H1 (cell line): ENCODE results near the gene NRROS. TPM values are rescaled to one million over a fixed set of nuclear protein-coding genes. Genes with fewer than 3 reads are reported as not detected.
A peak's percentile ranks its signal among the peaks of the same experiment; 100 is the strongest.

Source experiments
- CTCF ChIA-PET: fragments of 300-600 bp; sonication (Branson Sonifier 250); formaldehyde crosslinking; loops from one replicate; lab custom pipeline; 2021; ENCODE audit not compliant: partially characterized antibody; lab: Charles Lee
- POLR2A ChIA-PET: fragments of 300-600 bp; sonication (Branson Sonifier 250); formaldehyde crosslinking; loops from one replicate; lab custom pipeline; 2021; ENCODE audit warnings: inconsistent platforms; ENCODE audit not compliant: partially characterized antibody; lab: Charles Lee
- DNase-seq, 2 experiments: peaks; one replicate each; pipeline versions ENCODE4 v3.0.0 to v3.0.0-alpha.2; 2010 to 2022; ENCODE audit warnings: low spot score in 2 of 2, low read depth in 1 of 2, mixed read lengths in 1 of 2
- FAIRE-seq: peaks from 2 replicates; lab custom pipeline; 2011; peaks lifted over from hg19 to GRCh38; lab: Jason Lieb, UNC
- H2AFZ ChIP-seq: 2 replicates; pipeline ENCODE4 v1.8.1; 2012; ENCODE audit warnings: low read length, inconsistent platforms
- H2AK5ac ChIP-seq: 2 replicates; pipeline ENCODE4 v1.6.1; 2013; ENCODE audit warnings: low read depth, low read length
- H2BK120ac ChIP-seq: replicated peaks from 2 replicates; pipeline ENCODE3; 2013; ENCODE audit warnings: low read depth, low read length, inconsistent platforms
- H2BK12ac ChIP-seq: 2 replicates; pipeline ENCODE4 v1.6.1; 2013; ENCODE audit warnings: low read depth, low read length
- H2BK15ac ChIP-seq: 2 replicates; pipeline ENCODE4 v1.6.1; 2013; ENCODE audit warnings: low read length
- H2BK20ac ChIP-seq: 2 replicates; pipeline ENCODE4 v1.6.1; 2013; ENCODE audit warnings: low read length
- H2BK5ac ChIP-seq: 2 replicates; pipeline ENCODE4 v1.6.1; 2013; ENCODE audit warnings: low read depth, low read length
- H3K14ac ChIP-seq: 2 replicates; pipeline ENCODE4 v1.6.1; 2013; ENCODE audit warnings: inconsistent platforms; ENCODE audit not compliant: insufficient read length
- H3K18ac ChIP-seq: 2 replicates; pipeline ENCODE4 v1.6.1; 2013; ENCODE audit warnings: low read length; ENCODE audit errors: extremely low read depth
- H3K23ac ChIP-seq: 2 replicates; pipeline ENCODE4 v1.6.1; 2013; ENCODE audit warnings: inconsistent platforms; ENCODE audit not compliant: insufficient read length
- H3K23me2 ChIP-seq: 2 replicates; pipeline ENCODE4 v1.6.1; 2013; ENCODE audit warnings: low read depth, low read length
- H3K27ac ChIP-seq: 2 replicates; pipeline ENCODE4 v1.6.1; 2011; ENCODE audit warnings: low read depth, low read length, inconsistent platforms
- H3K27me3 ChIP-seq, 4 experiments: replicated peaks in 1 of 4; 1 replicate in 1 of 4; 2 replicates in 3 of 4; pipeline versions ENCODE4 v1.6.1 to v1.8.1; 2011 to 2013; ENCODE audit warnings: low read length in 3 of 4, mild to moderate bottlenecking in 3 of 4, inconsistent platforms in 2 of 4, mixed read lengths in 2 of 4, moderate library complexity in 1 of 4; ENCODE audit not compliant: control insufficient read depth in 3 of 4, insufficient read depth in 3 of 4; ENCODE audit errors: extremely low read depth in 1 of 4
- H3K36me3 ChIP-seq, 4 experiments: 2 replicates each; pipeline versions ENCODE4 v1.6.1 to v1.8.1; 2011 to 2013; ENCODE audit warnings: mild to moderate bottlenecking in 4 of 4, low read length in 3 of 4, moderate library complexity in 2 of 4, control low read depth in 1 of 4, inconsistent platforms in 1 of 4; ENCODE audit not compliant: insufficient read depth in 4 of 4, control insufficient read depth in 2 of 4
- H3K4ac ChIP-seq: replicated peaks from 2 replicates; pipeline ENCODE3; 2013; ENCODE audit warnings: low read length, low read depth, mixed read lengths, inconsistent platforms; ENCODE audit not compliant: insufficient read length
- H3K4me1 ChIP-seq, 4 experiments: replicated peaks in 1 of 4; 1 replicate in 1 of 4; 2 replicates in 3 of 4; pipeline versions ENCODE4 v1.6.1 to v1.8.1; 2011 to 2013; ENCODE audit warnings: low read length in 3 of 4, inconsistent platforms in 2 of 4, mixed read lengths in 1 of 4; ENCODE audit not compliant: insufficient read depth in 4 of 4, control insufficient read depth in 3 of 4
- H3K4me2 ChIP-seq, 2 experiments: 2 replicates each; pipeline versions ENCODE4 v1.6.1 to v1.8.1; 2011 to 2013; ENCODE audit warnings: low read depth in 2 of 2, low read length in 2 of 2, control low read depth in 1 of 2, inconsistent platforms in 1 of 2, mild to moderate bottlenecking in 1 of 2; ENCODE audit not compliant: insufficient read depth in 1 of 2
- H3K4me3 ChIP-seq, 4 experiments: fragments of 200-600, 300-600 bp in 1 of 4; sonication (generic), shearing (Covaris generic), sonication (Bioruptor Twin) in 1 of 4; 2 replicates each; pipeline versions ENCODE4 v1.5.1 to v1.8.1; 2011 to 2016; ENCODE audit warnings: low read length in 4 of 4, low read depth in 3 of 4, control low read depth in 2 of 4, inconsistent platforms in 2 of 4, mild to moderate bottlenecking in 2 of 4, mixed read lengths in 1 of 4, moderate library complexity in 1 of 4; ENCODE audit not compliant: insufficient read depth in 2 of 4; ENCODE audit errors: extremely low read depth in 1 of 4
- H3K56ac ChIP-seq: replicated peaks from 2 replicates; pipeline ENCODE3; 2013; ENCODE audit warnings: low read depth, mild to moderate bottlenecking, mixed read lengths, low read length, inconsistent platforms; ENCODE audit not compliant: insufficient read length
- H3K79me1 ChIP-seq: 2 replicates; pipeline ENCODE4 v1.6.1; 2013; ENCODE audit warnings: low read depth, low read length, control low read depth
- H3K79me2 ChIP-seq, 2 experiments: 2 replicates each; pipeline versions ENCODE4 v1.6.1 to v1.8.1; 2012 to 2013; ENCODE audit warnings: low read length in 2 of 2, mild to moderate bottlenecking in 2 of 2, inconsistent platforms in 1 of 2; ENCODE audit not compliant: insufficient read depth in 2 of 2, control insufficient read depth in 1 of 2
- H3K9ac ChIP-seq, 4 experiments: replicated peaks in 1 of 4; 1 replicate in 1 of 4; 2 replicates in 3 of 4; pipeline versions ENCODE4 v1.6.1 to v1.8.1; 2011 to 2013; ENCODE audit warnings: low read depth in 3 of 4, low read length in 3 of 4, control low read depth in 2 of 4, mild to moderate bottlenecking in 2 of 4, moderate library complexity in 2 of 4, inconsistent platforms in 1 of 4; ENCODE audit errors: extremely low read depth in 1 of 4
- H3K9me3 ChIP-seq, 2 experiments: 2 replicates each; pipeline versions ENCODE4 v1.6.1 to v1.8.1; 2012 to 2013; ENCODE audit warnings: mild to moderate bottlenecking in 2 of 2, moderate library complexity in 2 of 2, control low read depth in 1 of 2, inconsistent platforms in 1 of 2, low read depth in 1 of 2, low read length in 1 of 2, mixed read lengths in 1 of 2; ENCODE audit not compliant: insufficient read depth in 2 of 2
- H4K20me1 ChIP-seq, 2 experiments: replicated peaks in 1 of 2; 2 replicates each; pipeline versions ENCODE3 to v1.8.1; 2011 to 2013; ENCODE audit warnings: inconsistent platforms in 2 of 2, low read length in 2 of 2, mild to moderate bottlenecking in 1 of 2; ENCODE audit not compliant: insufficient read depth in 2 of 2, control insufficient read depth in 1 of 2
- H4K5ac ChIP-seq: 2 replicates; pipeline ENCODE4 v1.6.1; 2013; ENCODE audit warnings: low read length, low read depth, mixed read lengths, inconsistent platforms; ENCODE audit not compliant: insufficient read length
- H4K8ac ChIP-seq: 2 replicates; pipeline ENCODE4 v1.8.0; 2013; ENCODE audit warnings: mild to moderate bottlenecking, moderate library complexity, low read length, inconsistent platforms; ENCODE audit not compliant: insufficient read depth; ENCODE audit errors: extremely low read depth
- H4K91ac ChIP-seq: replicated peaks from 2 replicates; pipeline ENCODE3; 2013; ENCODE audit warnings: low read length, mixed read lengths, inconsistent platforms; ENCODE audit not compliant: insufficient read length
- KDM4A ChIP-seq: IDR thresholded peaks from one replicate; pipeline ENCODE4 v1.7.1; 2012; ENCODE audit warnings: low read depth, mild to moderate bottlenecking, moderate library complexity, low read length, inconsistent platforms; ENCODE audit not compliant: severe bottlenecking
- SRF ChIP-seq: IDR thresholded peaks from 2 replicates; pipeline ENCODE4 v1.6.1; 2011; ENCODE audit warnings: mild to moderate bottlenecking, low read depth, low read length, moderate library complexity
- TAF1 ChIP-seq: IDR thresholded peaks from 2 replicates; pipeline ENCODE4 v1.6.1; 2011; ENCODE audit warnings: mild to moderate bottlenecking, low read depth, low read length
- TAF7 ChIP-seq: optimal IDR thresholded peaks from 2 replicates; pipeline ENCODE3; 2011; ENCODE audit warnings: low read depth, mild to moderate bottlenecking, inconsistent platforms, low read length, moderate library complexity, borderline replicate concordance
- WGBS, 2 experiments: shearing (Covaris generic) in 1 of 2; methylation state at CpG; one replicate each; pipeline versions ENCODE4 v1.1.6 to v1.1.7; 2013 to 2015; ENCODE audit warnings: low lambda C conversion rate in 2 of 2, mixed read lengths in 2 of 2, inconsistent platforms in 1 of 2, low coverage in 1 of 2, missing lambda C conversion rate in 1 of 2; ENCODE audit not compliant: insufficient replicate concordance in 2 of 2, insufficient coverage in 1 of 2, insufficient read length in 1 of 2; ENCODE audit errors: extremely low coverage in 1 of 2, missing lambda C conversion rate in 1 of 2; 5-methylcytosine and 5-hydroxymethylcytosine counted together
- polyA plus RNA-seq, 7 experiments: library from polyadenylated mRNA; depleted of rRNA in 3 of 7; stranded (reverse) in 5 of 7; unstranded in 2 of 7; fragments of >200 nt in 5 of 7; fragments of 200-250 nt in 2 of 7; gene quantifications; 1 replicate in 5 of 7; 2 replicates in 1 of 7; 4 replicates in 1 of 7; pipeline versions ENCODE4 v1.2.1 to v1.2.3, GENCODE V29; 2011 to 2013; ENCODE audit warnings: missing spikeins in 2 of 7, mixed read lengths in 2 of 7
- total RNA-seq: library from RNA; stranded (reverse); fragmentation: NEBNext Ultra II Directional; extraction: Animal tissue kit (Norgen Biotek cat#: 25700); gene quantifications from 2 replicates; pipeline ENCODE4 v1.2.1, GENCODE V29; 2021

The NRROS gene
- total and polyA plus RNA-seq, 2 of the 8 experiments (the other 6 are each of a cell fraction or from before 2014, with no cell fraction given): 5.3 to 7.3 TPM

- H3K9me3 ChIP-seq: no peaks in the 10 kb centered on the region
- no peak overlapping the region for H4K8ac ChIP-seq
- peaks cover 0 to 4% (median 3%) of the 10 kb centered on the region in 4 experiments; a peak in 4 of 7 replicates for H3K27me3 ChIP-seq
- H2BK15ac ChIP-seq: no peak overlapping the region
- H3K23ac ChIP-seq: no peak overlapping the region
- no peak overlapping the region for H2AK5ac ChIP-seq
- no peaks in the 10 kb centered on the region for H4K20me1 ChIP-seq
- H4K91ac ChIP-seq: peak overlapping the region; percentile 63
- no peaks in the 10 kb centered on the region for H3K36me3 ChIP-seq
- no peak overlapping the region for H2BK120ac ChIP-seq
- no peak overlapping the region for H3K9ac ChIP-seq
- H3K14ac ChIP-seq: no peak overlapping the region
- peak overlapping the region; percentile 14 for H4K5ac ChIP-seq
- H3K4me3 ChIP-seq: no peak overlapping the region
- H3K27ac ChIP-seq: no peak overlapping the region
- no peak overlapping the region for H2AFZ ChIP-seq
- no peak overlapping the region for H2BK20ac ChIP-seq
- no peaks in the 10 kb centered on the region for H3K79me2 ChIP-seq
- H3K4ac ChIP-seq: peak overlapping the region; percentile 62
- TF ChIP-seq TAF7 (no peak), TAF1 (no peak), SRF (no peak), KDM4A (no peak)
- TF ChIP-seq, all 59 proteins: peak for 0
- POLR2A ChIA-PET: interaction anchor here (0.6 to 3.7 kb wide), 4 partner anchors 10 to 51 kb away, joined by 4 to 28 read pairs (median 8); no protein-coding TSS in a partner anchor
- H3K23me2 ChIP-seq: peaks cover 8% of the 10 kb centered on the region
- H3K18ac ChIP-seq: no peak overlapping the region
- H3K4me1 ChIP-seq: peaks cover 8 to 19% (median 13%) of the 10 kb centered on the region in 4 experiments
- WGBS, 2 experiments: 83% methylated on average over 5 of the region's 10 CpGs; no CpG with 5 or more reads in 1 of the 2 experiments
- H2BK5ac ChIP-seq: no peak overlapping the region
- CTCF ChIA-PET: interaction anchor here (1.6 kb wide), 1 partner anchor 25 kb away, joined by 3 read pairs; no protein-coding TSS in a partner anchor
- FAIRE-seq (no peak), DNase-seq (no peak)
- H3K79me1 ChIP-seq: no peaks in the 10 kb centered on the region; the same call in 1 of the 2 replicates
- no peak overlapping the region for H3K4me2 ChIP-seq
- no peak overlapping the region for H3K56ac ChIP-seq
- H2BK12ac ChIP-seq: 0 out of 2 replicates have a peak overlapping the region, but pooled peaks have one; percentile 70
Observed at GRCh38 chr3:196634224-196634623, 5.3 kb upstream of the NRROS start.
